Endodermal cell (in vitro differentiated cells): Measurements from ENCODE around the gene CCDC170. TPM values are rescaled to one million over a fixed set of nuclear protein-coding genes. Genes with fewer than 3 reads are reported as not detected.

Experiments used
- DNase-seq: peaks from one replicate; pipeline ENCODE4 v3.0.0-alpha.2; 2017
- H3K27ac ChIP-seq: 2 replicates; pipeline ENCODE4 v1.5.1; 2013; ENCODE audit warnings: mild to moderate bottlenecking, low read depth, low read length, moderate library complexity
- H3K27me3 ChIP-seq: 2 replicates; pipeline ENCODE4 v1.6.1; 2013; ENCODE audit warnings: mild to moderate bottlenecking, low read length, moderate library complexity; ENCODE audit not compliant: insufficient read depth, control insufficient read depth, poor library complexity, severe bottlenecking
- H3K36me3 ChIP-seq: 2 replicates; pipeline ENCODE4 v1.7.0; 2013; ENCODE audit warnings: mild to moderate bottlenecking, low read length, moderate library complexity; ENCODE audit not compliant: control insufficient read depth, insufficient read depth
- H3K4me1 ChIP-seq: one replicate; pipeline ENCODE4 v1.7.0; 2013; ENCODE audit warnings: low read length; ENCODE audit not compliant: control insufficient read depth, insufficient read depth
- H3K4me3 ChIP-seq: 2 replicates; pipeline ENCODE4 v1.5.1; 2013; ENCODE audit warnings: mild to moderate bottlenecking, low read length, moderate library complexity
- H3K9ac ChIP-seq: 2 replicates; pipeline ENCODE4 v1.6.1; 2013; ENCODE audit warnings: mild to moderate bottlenecking, low read length, moderate library complexity; ENCODE audit not compliant: poor library complexity, severe bottlenecking; ENCODE audit errors: extremely low read depth
- H3K9me3 ChIP-seq: 2 replicates; pipeline ENCODE4 v1.6.1; 2013; ENCODE audit warnings: mild to moderate bottlenecking, low read length, moderate library complexity; ENCODE audit not compliant: control insufficient read depth
- H3K27ac Mint-ChIP-seq: 2 replicates; pipeline ENCODE4 v1.8.0; 2020; ENCODE audit warnings: mixed read lengths
- H3K27me3 Mint-ChIP-seq: 2 replicates; pipeline ENCODE4 v1.8.0; 2021; ENCODE audit warnings: mild to moderate bottlenecking, mixed read lengths; ENCODE audit not compliant: insufficient read depth
- H3K36me3 Mint-ChIP-seq: 2 replicates; pipeline ENCODE4 v1.8.0; 2020; ENCODE audit warnings: low read depth, mixed read lengths
- H3K4me1 Mint-ChIP-seq: 2 replicates; pipeline ENCODE4 v1.8.0; 2020; ENCODE audit warnings: mixed read lengths
- H3K4me3 Mint-ChIP-seq: 2 replicates; pipeline ENCODE4 v1.8.0; 2020; ENCODE audit warnings: mild to moderate bottlenecking, moderate library complexity, mixed read lengths
- H3K9me3 Mint-ChIP-seq: 2 replicates; pipeline ENCODE4 v1.8.0; 2020; ENCODE audit warnings: mild to moderate bottlenecking, mixed read lengths
- CTCF ChIP-seq: fragments of 200-600 bp; sonication (generic); conservative IDR thresholded peaks from 2 replicates; pipeline ENCODE4 v1.5.0; 2021; ENCODE audit warnings: antibody characterized with exemption, mild to moderate bottlenecking
- WGBS, 2 experiments: methylation state at CpG; one replicate each; pipeline versions ENCODE4 v1.1.5 to v1.1.7; 2013; ENCODE audit warnings: missing lambda C conversion rate in 2 of 2, mixed read lengths in 1 of 2; ENCODE audit not compliant: insufficient coverage in 1 of 2, insufficient read length in 1 of 2; 5-methylcytosine and 5-hydroxymethylcytosine counted together
- total RNA-seq, 2 donors: library from RNA; stranded (reverse); fragmentation: NEBNext Ultra II Directional in 1 of 2; extraction: Animal tissue kit (Norgen Biotek cat#: 25700) in 1 of 2; gene quantifications; 2 replicates in 1 of 2; 3 replicates in 1 of 2; pipeline ENCODE4 v1.2.1, GENCODE V29; 2021

The CCDC170 gene
- total RNA-seq, 2 donors from 2014 or later: 2.2 to 4.1 TPM

- no peaks in the 10 kb centered on the region for H3K27me3 Mint-ChIP-seq
- H3K9me3 Mint-ChIP-seq: peaks cover 12% of the 10 kb centered on the region
- H3K27ac ChIP-seq: no peak overlapping the region
- H3K36me3 ChIP-seq: no peaks in the 10 kb centered on the region
- peaks cover 12% of the 10 kb centered on the region for H3K36me3 Mint-ChIP-seq
- no peaks in the 10 kb centered on the region for H3K4me1 Mint-ChIP-seq
- TF ChIP-seq CTCF: peak; percentile 30
- DNase-seq: no peak
- no peaks in the 10 kb centered on the region for H3K27me3 ChIP-seq
- no peak overlapping the region for H3K9ac ChIP-seq
- H3K27ac Mint-ChIP-seq: no peak overlapping the region
- no peak overlapping the region for H3K4me3 Mint-ChIP-seq
- 74 to 86% methylated on average over 5 to 13 of the region's 13 CpGs for WGBS, 2 experiments
- H3K4me3 ChIP-seq: no peak overlapping the region
- peaks cover 16% of the 10 kb centered on the region for H3K9me3 ChIP-seq
- H3K4me1 ChIP-seq: no peaks in the 10 kb centered on the region
Measured at GRCh38 chr6:151546941-151547659, 53.3 kb downstream of the CCDC170 start.

GRCh38 chr6:151548201-151548600, 54.4 kb downstream of the CCDC170 start:
- no peaks in the 10 kb centered on the region for H3K27me3 ChIP-seq
- H3K4me1 ChIP-seq: no peaks in the 10 kb centered on the region
- 92 to 96% methylated on average over 4 to 5 of the region's 5 CpGs for WGBS, 2 experiments
- H3K9me3 ChIP-seq: peaks cover 16% of the 10 kb centered on the region
- no peaks in the 10 kb centered on the region for H3K36me3 ChIP-seq
- H3K36me3 Mint-ChIP-seq: peaks cover 12% of the 10 kb centered on the region
- peaks cover 12% of the 10 kb centered on the region for H3K9me3 Mint-ChIP-seq
- H3K27me3 Mint-ChIP-seq: no peaks in the 10 kb centered on the region
- DNase-seq: no peak
- H3K9ac ChIP-seq: no peak overlapping the region
- no peak overlapping the region for H3K27ac Mint-ChIP-seq
- no peak overlapping the region for H3K4me3 ChIP-seq
- no peak overlapping the region for H3K27ac ChIP-seq
- H3K4me3 Mint-ChIP-seq: no peak overlapping the region
- TF ChIP-seq CTCF: no peak
- H3K4me1 Mint-ChIP-seq: no peaks in the 10 kb centered on the region

DNA sequence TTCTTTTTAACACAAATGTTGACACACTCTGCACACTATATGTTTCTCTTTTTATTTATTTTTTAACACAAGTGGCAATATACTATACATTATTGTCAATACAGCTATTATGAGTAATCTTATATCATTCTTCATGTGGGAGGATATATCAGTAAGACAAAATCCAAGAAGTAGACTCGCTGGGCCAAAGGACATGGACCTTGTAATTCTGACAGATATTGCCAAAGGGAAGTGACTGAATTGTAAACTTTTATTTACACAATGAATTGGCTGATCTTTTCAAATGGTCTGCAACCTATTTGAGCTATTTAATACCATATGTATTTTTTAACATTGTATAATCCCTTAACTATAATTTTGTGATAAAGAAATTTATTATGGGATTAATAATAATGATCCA, 56.0 kb downstream of the CCDC170 start:
- no peak overlapping the region for H3K4me3 Mint-ChIP-seq

More for the DNA sequence above, 56.0 kb downstream of the CCDC170 start:
- peaks cover 12% of the 10 kb centered on the region for H3K9me3 Mint-ChIP-seq
- no peak overlapping the region for H3K9ac ChIP-seq
- H3K9me3 ChIP-seq: peaks cover 16% of the 10 kb centered on the region
- H3K27me3 Mint-ChIP-seq: no peaks in the 10 kb centered on the region
- H3K27ac ChIP-seq: no peak overlapping the region
- no peaks in the 10 kb centered on the region for H3K4me1 Mint-ChIP-seq
- no peaks in the 10 kb centered on the region for H3K4me1 ChIP-seq
- peaks cover 12% of the 10 kb centered on the region for H3K36me3 Mint-ChIP-seq
- 89% methylated on average over 1 of the region's 1 CpG; no CpG with 5 or more reads in 1 of the 2 experiments for WGBS, 2 experiments
- H3K27ac Mint-ChIP-seq: no peak overlapping the region
- TF ChIP-seq CTCF: no peak
- H3K4me3 ChIP-seq: no peak overlapping the region
- no peaks in the 10 kb centered on the region for H3K27me3 ChIP-seq
- H3K36me3 ChIP-seq: no peaks in the 10 kb centered on the region
- DNase-seq: no peak
